ENCODE data around the gene ARHGEF17. TPM values are rescaled to one million over a fixed set of nuclear protein-coding genes. Genes with fewer than 3 reads are reported as not detected.

ARHGEF17 gene
- total and polyA plus RNA-seq, 2 of the 8 experiments (the other 6 are each of a cell fraction or from before 2014, with no cell fraction given): 11.3 to 14.6 TPM

- Histone ChIP-seq H3K27me3 (replicated peaks in 1 of 4; ENCODE audit: control insufficient read depth in 3 of 4, extremely low read depth in 1 of 4, insufficient read depth in 3 of 4, low read length in 3 of 4) (no peaks in the 10 kb centered on the region), H2BK5ac (ENCODE audit: low read depth, low read length) (0 out of 2 replicates have a peak overlapping the region, but pooled peaks have one; percentile 1), H2BK20ac (ENCODE audit: low read length) (no peak overlapping the region), H4K8ac (ENCODE audit: extremely low read depth, insufficient read depth, low read length) (no peak overlapping the region; the same call in 1 of the 2 replicates), H3K23me2 (ENCODE audit: low read depth, low read length) (no peaks in the 10 kb centered on the region), H3K79me1 (ENCODE audit: low read depth, low read length) (0 out of 2 replicates have a peak, but pooled peaks cover 3% of the 10 kb centered on the region), H3K23ac (ENCODE audit: insufficient read length) (no peak overlapping the region), H4K5ac (ENCODE audit: insufficient read length, low read depth, low read length) (no peak overlapping the region), H2BK12ac (ENCODE audit: low read depth, low read length) (no peak overlapping the region), H3K18ac (ENCODE audit: extremely low read depth, low read length) (no peak overlapping the region; the same call in 1 of the 2 replicates), H3K4ac (replicated peaks; ENCODE audit: insufficient read length, low read depth, low read length) (no peak overlapping the region), H4K20me1 (replicated peaks in 1 of 2; ENCODE audit: control insufficient read depth in 1 of 2, insufficient read depth in 2 of 2, low read length in 2 of 2) (peaks cover 6 to 10% of the 10 kb centered on the region in 2 experiments), H3K4me2 (ENCODE audit: insufficient read depth in 1 of 2, low read depth in 2 of 2, low read length in 2 of 2) (no peak overlapping the region), H3K9ac (replicated peaks in 1 of 4; ENCODE audit: extremely low read depth in 1 of 4, low read depth in 3 of 4, low read length in 3 of 4) (no peak overlapping the region), H2AK5ac (ENCODE audit: low read depth, low read length) (no peak overlapping the region), H3K14ac (ENCODE audit: insufficient read length) (no peak overlapping the region), H3K9me3 (ENCODE audit: insufficient read depth in 2 of 2, low read depth in 1 of 2, low read length in 1 of 2) (no peaks in the 10 kb centered on the region), H2AFZ (ENCODE audit: low read length) (no peak overlapping the region), H3K4me1 (replicated peaks in 1 of 4; ENCODE audit: control insufficient read depth in 3 of 4, insufficient read depth in 4 of 4, low read length in 3 of 4) (peaks cover 0 to 11% (median 0%) of the 10 kb centered on the region in 4 experiments; a peak in 1 of 7 replicates), H3K4me3 (ENCODE audit: extremely low read depth in 1 of 4, insufficient read depth in 2 of 4, low read depth in 3 of 4, low read length in 4 of 4) (no peak overlapping the region), H3K36me3 (ENCODE audit: control insufficient read depth in 2 of 4, insufficient read depth in 4 of 4, low read length in 3 of 4) (no peaks in the 10 kb centered on the region), H3K79me2 (ENCODE audit: control insufficient read depth in 1 of 2, insufficient read depth in 2 of 2, low read length in 2 of 2) (peaks cover 0 to 3% of the 10 kb centered on the region in 2 experiments; a peak in 1 of 4 replicates), H3K56ac (replicated peaks; ENCODE audit: insufficient read length, low read depth, low read length) (no peak overlapping the region), H2BK120ac (replicated peaks; ENCODE audit: low read depth, low read length) (no peak overlapping the region), H4K91ac (replicated peaks; ENCODE audit: insufficient read length, low read length) (no peak overlapping the region), H3K27ac (ENCODE audit: low read depth, low read length) (no peak overlapping the region), H2BK15ac (ENCODE audit: low read length) (no peak overlapping the region)
- CTCF ChIA-PET (ENCODE audit: partially characterized antibody): interaction anchor here (1.0 to 59.1 kb wide), 6 partner anchors 13 to 276 kb away, joined by 3 to 1456 read pairs (median 6); no protein-coding TSS in a partner anchor
- POLR2A ChIA-PET (ENCODE audit: partially characterized antibody): no interaction called here
- FAIRE-seq (no peak), DNase-seq (ENCODE audit: low read depth in 1 of 2, low spot score in 2 of 2) (no peak)
- WGBS, 2 experiments (ENCODE audit: extremely low coverage in 1 of 2, insufficient coverage in 1 of 2, insufficient read length in 1 of 2, insufficient replicate concordance in 2 of 2, low coverage in 1 of 2, low lambda C conversion rate in 2 of 2, missing lambda C conversion rate in 1 of 2): 87% methylated on average over 8 of the region's 8 CpGs; no CpG with 5 or more reads in 1 of the 2 experiments
- TF ChIP-seq SRF (IDR thresholded peaks at IDR 0.05; ENCODE audit: low read depth, low read length) (no peak), PHF8 (conservative IDR thresholded peaks at IDR 0.05; ENCODE audit: low read depth, low read length) (no peak), FOSL1 (IDR thresholded peaks at IDR 0.05; ENCODE audit: insufficient read depth, low read depth, low read length) (no peak), MAFK (IDR thresholded peaks at IDR 0.05; ENCODE audit: low read depth, low read length) (no peak), JUN (IDR thresholded peaks at IDR 0.05; ENCODE audit: low read depth, low read length) (no peak), TBP (IDR thresholded peaks at IDR 0.05; ENCODE audit: low read depth, low read length) (no peak), SP4 (IDR thresholded peaks at IDR 0.05; ENCODE audit: low read length) (no peak), ATF2 (IDR thresholded peaks at IDR 0.05; ENCODE audit: low read length) (no peak), CTCF (IDR thresholded peaks at IDR 0.05; ENCODE audit: control extremely low read depth in 1 of 3, insufficient read depth in 1 of 3, low read depth in 1 of 3, low read length in 3 of 3) (no peak)
These were observed 77.9 kb downstream of the ARHGEF17 start for GRCh38 chr11:73386016-73386415.

All from H1 (cell line).